Smooth muscle cell (in vitro differentiated cells): ENCODE results near the gene SLC22A3. TPM values are rescaled to one million over a fixed set of nuclear protein-coding genes. Genes with fewer than 3 reads are reported as not detected.
A peak's percentile ranks its signal among the peaks of the same experiment; 100 is the strongest.

Experiments used
- DNase-seq: peaks from one replicate; lab custom pipeline; 2025; ENCODE audit not compliant: unreplicated experiment; lab: John Stamatoyannopoulos, UW
- H2AFZ ChIP-seq: fragments of 200-600 bp; sonication (generic); 2 replicates; pipeline ENCODE4 v1.6.0; 2016; ENCODE audit warnings: antibody characterized with exemption, low read depth, mild to moderate bottlenecking
- H3F3A ChIP-seq: fragments of 200-600 bp; sonication (generic); 2 replicates; pipeline ENCODE4 v1.6.0; 2017; ENCODE audit warnings: antibody characterized with exemption, low read depth
- H3K27ac ChIP-seq: fragments of 200-600 bp; sonication (generic); 2 replicates; pipeline ENCODE4 v1.5.1; 2016; ENCODE audit warnings: low read depth, mild to moderate bottlenecking
- H3K27me3 ChIP-seq: fragments of 200-600 bp; sonication (generic); 2 replicates; pipeline ENCODE4 v1.6.1; 2016; ENCODE audit warnings: low read depth, mild to moderate bottlenecking
- H3K36me3 ChIP-seq: fragments of 200-600 bp; sonication (generic); 2 replicates; pipeline ENCODE4 v1.5.1; 2016; ENCODE audit warnings: low read depth
- H3K4me1 ChIP-seq: fragments of 200-600 bp; sonication (generic); 2 replicates; pipeline ENCODE4 v1.5.1; 2016; ENCODE audit warnings: low read depth
- H3K4me2 ChIP-seq: fragments of 200-600 bp; sonication (generic); 2 replicates; pipeline ENCODE4 v1.6.0; 2016; ENCODE audit warnings: mild to moderate bottlenecking
- H3K4me3 ChIP-seq: fragments of 200-600 bp; sonication (generic); 2 replicates; pipeline ENCODE4 v1.5.1; 2016; ENCODE audit warnings: mild to moderate bottlenecking
- H3K79me2 ChIP-seq: fragments of 200-600 bp; sonication (generic); 2 replicates; pipeline ENCODE4 v1.6.0; 2016; ENCODE audit warnings: low read depth, mild to moderate bottlenecking
- H3K9ac ChIP-seq: fragments of 200-600 bp; sonication (generic); 2 replicates; pipeline ENCODE4 v1.6.0; 2016; ENCODE audit warnings: low read depth
- H3K9me3 ChIP-seq: fragments of 200-600 bp; sonication (generic); replicated peaks from 2 replicates; pipeline ENCODE4 v1.5.1; 2016; ENCODE audit warnings: low read depth
- H4K20me1 ChIP-seq: fragments of 200-600 bp; sonication (generic); 2 replicates; pipeline ENCODE4 v1.6.0; 2016; ENCODE audit warnings: low read depth
- CTCF ChIP-seq: fragments of 200-600 bp; sonication (generic); IDR thresholded peaks from 2 replicates; pipeline ENCODE4 v1.5.1; 2017; ENCODE audit warnings: borderline replicate concordance, mild to moderate bottlenecking, antibody characterized with exemption; ENCODE audit not compliant: insufficient read depth, poor library complexity, severe bottlenecking
- WGBS: methylation state at CpG from one replicate; pipeline ENCODE4 v1.1.7; 2016; ENCODE audit warnings: low lambda C conversion rate; 5-methylcytosine and 5-hydroxymethylcytosine counted together
- polyA plus RNA-seq: library from polyadenylated mRNA; unstranded; fragments of >200 nt; fragmentation: Nextera tagmentation; extraction: Ambion mirVana; gene quantifications from 2 replicates; pipeline ENCODE4 v1.2.1, GENCODE V29; 2016
- total RNA-seq: library from RNA; depleted of rRNA; stranded (reverse); fragments of >200 nt; gene quantifications from 2 replicates; pipeline ENCODE4 v1.2.3, GENCODE V29; 2014

Gene SLC22A3
- total and polyA plus RNA-seq, 2 experiments from 2014 or later = 59.5 to 69.5 TPM

DNA sequence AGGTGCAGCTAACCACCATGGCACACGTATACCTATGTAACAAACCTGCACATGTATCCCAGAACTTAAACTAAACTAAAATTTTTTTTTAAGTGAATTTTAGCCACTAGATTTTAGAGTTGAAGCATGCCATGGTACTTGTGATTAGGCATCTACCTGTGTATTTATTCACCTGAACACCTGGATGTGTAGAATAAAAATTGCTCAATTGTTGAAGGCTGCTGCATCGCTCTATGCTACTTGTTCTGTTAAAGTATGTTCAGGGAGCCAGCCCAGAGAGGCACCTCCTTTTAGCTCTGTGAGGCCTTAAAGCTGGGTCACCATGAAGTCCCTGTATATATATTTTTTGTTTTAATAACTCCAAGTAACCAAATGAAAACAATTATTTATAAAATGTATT is 28.3 kb downstream of the SLC22A3 start:
- Histone ChIP-seq H3K4me1 (no peaks in the 10 kb centered on the region), H3K4me2 (no peak overlapping the region), H2AFZ (no peak overlapping the region), H3K79me2 (peaks cover 98% of the 10 kb centered on the region), H3K36me3 (no peaks in the 10 kb centered on the region), H3F3A (peaks cover 3% of the 10 kb centered on the region), H3K27me3 (no peaks in the 10 kb centered on the region), H3K27ac (no peak overlapping the region), H3K9me3 (no peaks in the 10 kb centered on the region), H3K9ac (no peak overlapping the region), H3K4me3 (no peak overlapping the region), H4K20me1 (peaks cover 93% of the 10 kb centered on the region)
- no peak for TF ChIP-seq CTCF
- DNase-seq = no peak
- WGBS = 100% methylated on average over 2 of the region's 2 CpGs

- Histone ChIP-seq H3K4me3 (no peak overlapping the region), H3K27ac (no peak overlapping the region), H3K27me3 (no peaks in the 10 kb centered on the region), H3K4me1 (no peaks in the 10 kb centered on the region), H3K4me2 (no peak overlapping the region), H3K79me2 (peaks cover 98% of the 10 kb centered on the region), H3K9ac (no peak overlapping the region), H2AFZ (no peak overlapping the region), H3F3A (peaks cover 10% of the 10 kb centered on the region), H3K36me3 (no peaks in the 10 kb centered on the region), H3K9me3 (no peaks in the 10 kb centered on the region), H4K20me1 (peaks cover 96% of the 10 kb centered on the region)
- no peak for DNase-seq
- 81% methylated on average over 5 of the region's 5 CpGs for WGBS
- no peak for TF ChIP-seq CTCF
Measured at GRCh38 chr6:160378218-160378617, 30.0 kb downstream of the SLC22A3 start.

DNA sequence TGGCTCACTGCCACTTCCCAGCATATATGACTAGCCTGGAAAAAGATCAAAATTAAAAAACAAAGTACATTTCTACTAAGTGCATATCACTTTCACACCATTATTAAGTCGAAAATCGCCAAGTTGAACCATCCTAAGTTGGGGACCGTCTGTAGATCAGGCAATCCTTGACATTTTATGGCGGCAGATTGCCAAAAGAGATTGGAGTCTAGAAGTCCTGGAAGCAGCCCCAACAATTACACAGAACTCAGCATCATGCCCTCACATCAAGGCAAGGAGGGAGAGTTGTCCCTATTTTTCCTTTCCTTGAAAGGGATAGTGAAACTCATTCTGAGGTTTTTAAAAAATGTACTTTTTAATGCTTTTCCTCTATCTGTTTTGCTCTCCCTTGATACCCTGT is 30.7 kb downstream of the SLC22A3 start:
- no peaks in the 10 kb centered on the region for H3K4me1 ChIP-seq
- no peak overlapping the region for H2AFZ ChIP-seq
- WGBS = 86% methylated on average over 4 of the region's 4 CpGs
- no peak overlapping the region for H3K4me3 ChIP-seq
- H3K9me3 ChIP-seq = no peaks in the 10 kb centered on the region
- no peak for TF ChIP-seq CTCF
- H3K9ac ChIP-seq = no peak overlapping the region
- no peaks in the 10 kb centered on the region for H3K36me3 ChIP-seq
- peaks cover 98% of the 10 kb centered on the region for H3K79me2 ChIP-seq
- H3K27me3 ChIP-seq = no peaks in the 10 kb centered on the region
- H4K20me1 ChIP-seq = peaks cover 96% of the 10 kb centered on the region
- H3K27ac ChIP-seq = peak overlapping the region; percentile 67
- H3K4me2 ChIP-seq = peak overlapping the region; percentile 46
- DNase-seq = no peak
- H3F3A ChIP-seq = peaks cover 10% of the 10 kb centered on the region

- DNase-seq = no peak
- peaks cover 10% of the 10 kb centered on the region for H3F3A ChIP-seq
- no peaks in the 10 kb centered on the region for H3K4me1 ChIP-seq
- no peak overlapping the region for H3K9ac ChIP-seq
- H3K36me3 ChIP-seq = no peaks in the 10 kb centered on the region
- H3K4me3 ChIP-seq = no peak overlapping the region
- peaks cover 98% of the 10 kb centered on the region for H3K79me2 ChIP-seq
- no peak for TF ChIP-seq CTCF
- H3K27me3 ChIP-seq = no peaks in the 10 kb centered on the region
- H3K9me3 ChIP-seq = no peaks in the 10 kb centered on the region
- peak overlapping the region; percentile 67 for H3K27ac ChIP-seq
- H3K4me2 ChIP-seq = peak overlapping the region; percentile 46
- no peak overlapping the region for H2AFZ ChIP-seq
- peaks cover 96% of the 10 kb centered on the region for H4K20me1 ChIP-seq
Measured at GRCh38 chr6:160379466-160379865, 31.3 kb downstream of the SLC22A3 start.
